GM18498 (cell line): ENCODE data around the gene DUSP14.
A peak's percentile ranks its signal among the peaks of the same experiment; 100 is the strongest.
"Not testable (repeated sequence)": the region's sequence is repeated elsewhere in the genome, so short reads cannot be mapped to it uniquely, and the experiment has no call there.

Experiments used
- ATAC-seq: cut with Tn5 transposase; IDR thresholded peaks from one replicate; pipeline ENCODE4 v1.9.1; 2021; ENCODE audit warnings: mild to moderate bottlenecking, moderate library complexity; ENCODE audit not compliant: unreplicated experiment

The DUSP14 gene

GRCh38 chr17:37483311-37484039 is 6.2 kb upstream of the DUSP14 start:
- ATAC-seq = no peak

GRCh38 chr17:37485938-37486570 is 3.6 kb upstream of the DUSP14 start:
- ATAC-seq = no peak

GRCh38 chr17:37488009-37488604 is 1.6 kb upstream of the DUSP14 start:
- no peak for ATAC-seq

DNA sequence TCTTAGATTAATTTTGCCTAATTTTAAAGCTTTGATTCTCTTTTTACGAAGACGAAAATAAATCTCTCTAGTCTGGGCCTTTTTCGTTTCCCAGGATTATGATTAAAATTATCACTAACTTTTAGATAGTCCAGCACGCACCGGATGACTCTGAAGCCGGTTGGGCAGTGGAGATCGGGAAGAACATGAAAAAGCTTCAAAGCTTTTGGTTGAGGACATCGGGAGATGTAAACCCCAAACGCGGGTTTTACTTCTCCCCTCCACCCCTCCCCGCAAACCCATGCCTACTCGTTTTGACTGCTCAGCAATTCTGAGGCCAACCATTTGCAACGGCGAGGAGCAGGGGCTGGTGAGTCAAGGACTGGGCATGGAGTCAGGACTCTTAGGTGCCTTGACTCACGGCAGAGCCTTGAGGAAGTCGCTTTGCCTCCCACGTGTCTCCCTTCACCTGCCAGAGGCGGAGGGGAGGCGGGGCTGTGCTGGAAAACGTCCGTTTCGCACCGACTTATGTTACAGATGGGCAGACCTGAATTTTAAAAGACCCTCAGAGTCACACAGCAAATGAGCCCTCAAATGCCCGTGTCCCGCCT is 989 bp upstream of the DUSP14 start:
- peak; percentile 15 for ATAC-seq

GRCh38 chr17:37490022-37490587 is 414 bp downstream of the DUSP14 start:
- peak; percentile 53 for ATAC-seq

DNA sequence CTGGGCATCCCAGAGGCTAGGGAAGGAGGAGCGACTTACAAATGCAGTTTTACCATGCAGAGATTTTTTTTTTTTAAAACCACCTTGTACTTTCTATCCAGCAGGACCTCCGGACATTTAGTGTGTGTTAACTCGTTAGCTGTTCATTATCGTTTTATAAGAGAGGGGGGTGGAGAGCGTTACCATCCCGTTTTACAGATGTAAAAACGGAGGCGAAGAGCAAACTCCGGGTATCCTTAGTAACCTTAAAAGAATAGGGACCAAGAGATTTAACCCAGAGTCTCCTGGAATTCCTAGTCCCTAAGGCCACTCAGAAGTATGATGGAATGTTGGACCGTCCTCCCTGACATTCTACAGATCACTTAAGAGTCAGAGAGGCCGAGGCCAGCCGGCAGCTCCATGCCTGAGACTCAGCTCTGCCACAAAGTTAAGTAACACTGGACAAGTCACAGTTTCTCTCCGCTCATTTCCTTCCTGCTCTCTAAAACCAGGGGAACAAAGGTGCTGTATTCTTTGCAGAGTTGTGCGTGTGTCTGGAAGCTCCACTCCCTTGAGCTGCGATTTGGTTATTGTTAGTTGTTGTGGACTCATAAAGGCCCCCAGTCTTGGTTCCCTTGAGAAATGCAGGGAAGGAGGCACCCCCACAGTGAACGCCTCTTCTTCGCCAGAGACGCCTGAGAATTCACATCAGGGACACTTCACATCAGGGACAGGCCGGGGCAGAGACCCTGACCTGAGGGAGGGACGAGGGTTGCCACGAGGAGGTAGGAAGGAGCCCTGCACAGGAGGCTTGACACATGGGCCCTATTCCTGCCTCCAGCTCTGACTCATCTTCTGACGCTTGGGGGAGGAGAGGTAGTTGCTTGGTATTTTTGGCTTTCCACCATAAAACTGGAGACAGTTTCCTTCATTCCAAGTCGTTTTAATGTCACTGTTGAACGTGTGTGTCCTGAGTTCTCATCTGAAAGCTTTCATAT is 1.2 kb downstream of the DUSP14 start:
- ATAC-seq = no peak

DNA sequence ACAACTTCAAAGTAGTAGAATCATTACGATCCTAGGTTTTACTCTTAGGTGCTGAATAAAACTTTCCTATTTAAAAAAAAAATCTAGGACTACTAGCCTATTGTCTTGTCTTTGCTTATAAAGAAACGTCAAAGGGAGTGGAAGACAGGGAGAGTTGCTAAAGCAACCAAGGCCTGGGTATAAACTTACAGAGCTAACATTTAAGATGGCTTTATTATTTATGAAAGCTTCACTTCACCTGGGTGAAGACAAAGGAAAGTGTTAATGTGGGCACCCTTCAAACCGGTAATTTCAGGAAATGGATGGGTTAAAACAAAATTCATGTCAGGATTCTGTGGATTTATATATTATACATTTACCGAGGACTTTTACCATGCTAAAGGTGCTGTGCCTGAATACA is 2.5 kb downstream of the DUSP14 start:
- no peak for ATAC-seq

GRCh38 chr17:37493249-37494027 is 3.7 kb downstream of the DUSP14 start:
- ATAC-seq = no peak

- ATAC-seq = no peak
These were observed 4.7 kb downstream of the DUSP14 start for GRCh38 chr17:37494401-37494831.

GRCh38 chr17:37494971-37495370 is 5.3 kb downstream of the DUSP14 start:
- ATAC-seq = no peak

GRCh38 chr17:37500378-37500777 is 10.7 kb downstream of the DUSP14 start:
- ATAC-seq = no peak

DNA sequence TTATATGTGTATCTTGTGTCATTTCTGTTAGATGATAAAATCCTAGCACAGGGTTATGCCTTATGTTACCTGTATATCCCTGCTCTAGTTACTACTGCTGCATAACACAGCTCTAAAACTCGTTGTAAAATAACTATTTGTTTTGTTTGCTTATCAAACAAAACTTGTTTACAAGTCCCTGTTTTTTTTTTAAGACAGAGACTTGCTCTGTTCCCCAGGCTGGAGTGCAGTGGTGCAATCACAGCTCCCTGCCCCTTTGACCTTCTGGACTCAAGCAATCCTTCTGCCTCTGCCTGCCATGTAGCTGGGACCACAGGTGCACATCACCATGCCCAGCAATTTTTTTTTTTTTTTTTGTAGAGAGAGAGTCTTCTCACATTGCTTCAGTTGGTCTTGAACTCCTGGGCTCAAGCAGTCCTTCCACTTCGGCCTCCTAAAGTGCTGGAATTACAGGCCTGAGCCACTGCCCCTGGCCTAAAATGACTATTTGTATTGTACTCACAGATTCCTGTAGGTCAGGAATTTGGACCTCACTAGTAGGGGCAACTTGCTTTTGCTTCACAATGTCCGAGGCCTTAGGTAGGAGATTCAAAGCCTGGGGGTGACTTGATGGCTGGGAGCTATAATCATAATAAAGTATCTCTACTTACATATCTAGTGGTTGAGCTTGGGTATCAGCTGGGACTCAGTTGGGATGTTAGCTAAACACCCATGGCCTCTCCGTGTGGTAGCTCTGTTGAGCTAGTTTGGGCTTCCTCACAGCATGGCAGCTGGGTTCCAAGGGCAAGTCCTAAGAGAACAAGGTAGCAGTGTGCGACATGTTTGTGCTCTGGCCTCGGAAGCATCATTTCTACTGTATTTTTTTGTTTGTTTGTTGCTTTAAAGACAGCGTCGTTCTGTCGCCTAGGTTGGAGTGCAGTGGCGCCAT is 12.6 kb downstream of the DUSP14 start:
- ATAC-seq = no peak

DNA sequence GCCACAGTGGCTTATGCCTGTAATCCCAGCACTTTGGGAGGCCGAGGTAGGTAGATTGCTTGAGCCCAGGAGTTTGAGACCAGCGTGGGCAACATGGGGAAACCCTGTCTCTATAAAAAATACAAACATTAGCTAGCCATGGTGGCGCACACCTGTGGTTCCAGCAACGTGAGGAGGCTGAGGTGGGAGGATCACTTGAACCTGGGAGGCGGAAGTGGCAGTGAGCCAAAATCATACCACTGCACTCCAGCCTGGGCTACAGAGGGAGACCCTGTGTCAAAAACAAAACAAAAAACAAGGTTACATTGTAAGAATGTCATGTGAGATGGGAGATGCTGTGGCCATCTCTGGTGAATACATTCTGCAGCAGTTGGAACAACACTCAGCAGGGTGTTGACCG is 13.5 kb downstream of the DUSP14 start:
- ATAC-seq = no peak

DNA sequence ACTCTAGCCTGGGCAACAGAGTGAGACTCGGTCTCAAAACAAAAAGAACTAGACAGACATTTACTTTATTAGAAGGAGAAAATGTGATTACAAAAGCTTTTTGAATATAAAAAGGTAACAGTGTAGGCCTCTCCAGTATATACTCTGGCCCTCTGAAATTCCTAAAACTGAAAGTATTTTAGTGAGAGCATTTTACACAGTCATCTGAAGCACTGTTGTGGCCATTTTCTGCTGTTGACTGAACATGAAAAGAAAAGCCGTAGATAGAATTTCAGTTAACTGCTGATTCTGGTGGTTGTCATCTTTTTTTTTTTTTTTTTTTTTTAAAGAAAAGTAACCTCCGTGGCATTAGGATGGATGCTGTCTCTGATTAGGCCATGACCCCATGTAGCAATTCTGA is 15.6 kb downstream of the DUSP14 start:
- ATAC-seq = no peak

- no peak for ATAC-seq
These were observed 17.0 kb downstream of the DUSP14 start for GRCh38 chr17:37506678-37507077.

DNA sequence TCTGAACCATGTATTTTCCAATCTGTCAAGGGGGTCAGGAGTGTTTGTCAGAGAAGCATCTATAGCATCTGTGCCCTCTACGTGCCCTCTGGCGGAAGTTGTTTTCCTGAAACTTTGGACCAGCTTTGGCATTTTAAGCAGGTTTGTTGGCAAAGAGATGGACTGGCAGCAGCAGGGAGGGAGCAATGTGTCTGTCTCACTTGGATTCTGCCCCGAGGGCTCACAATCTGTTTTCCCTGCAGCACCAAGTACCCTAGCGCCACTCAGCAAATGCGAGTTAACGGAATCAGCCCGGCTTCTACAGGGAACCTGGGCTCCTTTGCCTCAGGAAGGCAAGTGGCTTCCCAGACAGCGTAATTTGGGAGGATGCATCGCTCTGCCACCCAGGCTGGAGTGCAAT is 17.4 kb downstream of the DUSP14 start:
- no peak for ATAC-seq

- no peak for ATAC-seq
These were observed 20.4 kb downstream of the DUSP14 start for GRCh38 chr17:37510056-37510455.

GRCh38 chr17:37511642-37512041 is 22.0 kb downstream of the DUSP14 start:
- not testable (repeated sequence) for ATAC-seq
